Spleen (tissue), 7 donors: ENCODE data around the gene MYO18B.

Experiments
- CTCF ChIP-seq, 11 experiments: fragments of 200-600 bp in 7 of 11; fragments of 450-650 bp in 4 of 11; sonication (generic) in 4 of 11; IDR thresholded peaks in 8 of 11; conservative IDR thresholded peaks in 3 of 11; 1 replicate in 7 of 11; 2 replicates in 4 of 11; pipeline versions ENCODE4 v1.4.0 to v1.8.0; 2016 to 2021; ENCODE audit warnings: antibody characterized with exemption in 11 of 11, inconsistent platforms in 4 of 11, mild to moderate bottlenecking in 1 of 11
- POLR2A ChIP-seq, 3 donors: fragments of 450-650 bp; IDR thresholded peaks; one replicate each; pipeline ENCODE4 v1.5.1; 2017; ENCODE audit warnings: antibody characterized with exemption in 3 of 3, mild to moderate bottlenecking in 1 of 3
- POLR2AphosphoS5 ChIP-seq, 3 donors: sonication (generic); formaldehyde crosslinking; IDR thresholded peaks; one replicate each; pipeline ENCODE4 v1.5.1; 2017; ENCODE audit warnings: antibody characterized with exemption in 3 of 3
- donor health status: DM: no; HTN: no; CAD: no; lungs with moderate emphysema.
- donor health status: DM: no; HTN: no; CAD: no.
- donor health status: DM: no; HTN: no; CAD: no.

DNA sequence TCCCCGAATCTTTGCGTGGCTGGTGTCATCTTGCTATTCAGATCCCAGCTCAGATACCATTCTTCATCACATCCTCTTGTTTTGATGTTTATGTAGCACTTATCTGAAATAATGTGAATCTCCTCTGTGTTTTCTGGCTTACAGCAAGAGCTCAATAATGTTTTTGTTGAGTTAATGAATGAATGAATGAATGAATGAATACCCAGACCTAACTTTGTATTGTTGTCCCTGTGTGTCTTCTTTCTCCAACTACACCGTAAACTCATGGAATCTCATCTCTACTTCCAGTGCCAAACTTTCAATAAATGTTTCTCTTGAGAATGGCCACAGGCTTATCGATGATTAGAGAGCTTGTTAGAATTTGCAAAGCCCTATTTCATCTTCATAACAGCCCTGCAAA lies 110.2 kb downstream of the MYO18B start:
- no peak for TF ChIP-seq POLR2A (IDR thresholded peaks at IDR 0.05)
- TF ChIP-seq CTCF (IDR thresholded peaks at IDR 0.05 in 8 of 11, conservative IDR thresholded peaks at IDR 0.05 in 3 of 11): no peak
- TF ChIP-seq POLR2AphosphoS5 (IDR thresholded peaks at IDR 0.05): no peak
